ENCODE results near the gene SYDE2.
"Not testable (repeated sequence)": the region's sequence is repeated elsewhere in the genome, so short reads cannot be mapped to it uniquely, and the experiment has no call there.

The SYDE2 gene

GRCh38 chr1:85200463-85201339 lies at the start of gene SYDE2:
TSS of gene SYDE2 (minus strand) at chr1:85201016. CDS start at chr1:85200996, 20 bp downstream.
- DNase-seq (ENCODE audit: insufficient read length, low spot score) (peak; percentile 46), FAIRE-seq (no peak)

- FAIRE-seq; DNase-seq (ENCODE audit: insufficient read length, low spot score): not testable (repeated sequence)
These were observed 48.2 kb upstream of the SYDE2 start for GRCh38 chr1:85249042-85249441.

- FAIRE-seq, result no peak
- DNase-seq (ENCODE audit: insufficient read length, low spot score), result no peak
These were observed 45.1 kb upstream of the SYDE2 start for GRCh38 chr1:85245891-85246290.

- FAIRE-seq, result no peak
- DNase-seq (ENCODE audit: insufficient read length, low spot score), result no peak
These were observed 44.6 kb upstream of the SYDE2 start for GRCh38 chr1:85245456-85245855.

GRCh38 chr1:85244271-85245061 lies 43.6 kb upstream of the SYDE2 start:
- FAIRE-seq (no peak), DNase-seq (ENCODE audit: insufficient read length, low spot score) (no peak)

- FAIRE-seq, result no peak
- no peak for DNase-seq (ENCODE audit: insufficient read length, low spot score)
These were observed 42.6 kb upstream of the SYDE2 start for GRCh38 chr1:85243372-85243771.

GRCh38 chr1:85240643-85241042 lies 39.8 kb upstream of the SYDE2 start:
- FAIRE-seq, result no peak
- no peak for DNase-seq (ENCODE audit: insufficient read length, low spot score)

GRCh38 chr1:85240174-85240601 lies 39.4 kb upstream of the SYDE2 start:
- DNase-seq (ENCODE audit: insufficient read length, low spot score) (no peak), FAIRE-seq (no peak)

GRCh38 chr1:85237613-85238012 lies 36.8 kb upstream of the SYDE2 start:
- FAIRE-seq (no peak), DNase-seq (ENCODE audit: insufficient read length, low spot score) (no peak)

- DNase-seq (ENCODE audit: insufficient read length, low spot score) (no peak), FAIRE-seq (no peak)
These were observed 29.6 kb upstream of the SYDE2 start for GRCh38 chr1:85230305-85230977.

- FAIRE-seq (no peak), DNase-seq (ENCODE audit: insufficient read length, low spot score) (no peak)
These were observed 28.8 kb upstream of the SYDE2 start for GRCh38 chr1:85229574-85230097.

- FAIRE-seq (no peak), DNase-seq (ENCODE audit: insufficient read length, low spot score) (no peak)
These were observed 28.2 kb upstream of the SYDE2 start for GRCh38 chr1:85228972-85229371.

GRCh38 chr1:85225624-85226380 lies 25.0 kb upstream of the SYDE2 start:
- no peak for DNase-seq (ENCODE audit: insufficient read length, low spot score)
- FAIRE-seq, result no peak

GRCh38 chr1:85224734-85225623 lies 24.2 kb upstream of the SYDE2 start:
- DNase-seq (ENCODE audit: insufficient read length, low spot score) (no peak), FAIRE-seq (no peak)

GRCh38 chr1:85224295-85224694 lies 23.5 kb upstream of the SYDE2 start:
- FAIRE-seq, result no peak
- no peak for DNase-seq (ENCODE audit: insufficient read length, low spot score)

- no peak for FAIRE-seq
These were observed 22.5 kb upstream of the SYDE2 start for GRCh38 chr1:85223334-85223733.

GRCh38 chr1:85220756-85221201 lies 20.0 kb upstream of the SYDE2 start:
- DNase-seq (ENCODE audit: insufficient read length, low spot score) (no peak), FAIRE-seq (no peak)

More at GRCh38 chr1:85223334-85223733, 22.5 kb upstream of the SYDE2 start:
- no peak for DNase-seq (ENCODE audit: insufficient read length, low spot score)

GRCh38 chr1:85219853-85220610 lies 19.2 kb upstream of the SYDE2 start:
- DNase-seq (ENCODE audit: insufficient read length, low spot score) (no peak), FAIRE-seq (no peak)
